Stimulated activated CD4-positive, alpha-beta T cell treated with anti-CD3 and anti-CD28 coated beads, Interleukin-1b, Interleukin-23, amount 100 ng/mL, for 1 hour (primary cell): ENCODE data around the gene TRIL.

Experiments
- DNase-seq, 2 donors: peaks; one replicate each; pipeline ENCODE4 v3.0.0-alpha.2; 2020; ENCODE audit warnings: low read depth in 2 of 2

Gene TRIL

DNA sequence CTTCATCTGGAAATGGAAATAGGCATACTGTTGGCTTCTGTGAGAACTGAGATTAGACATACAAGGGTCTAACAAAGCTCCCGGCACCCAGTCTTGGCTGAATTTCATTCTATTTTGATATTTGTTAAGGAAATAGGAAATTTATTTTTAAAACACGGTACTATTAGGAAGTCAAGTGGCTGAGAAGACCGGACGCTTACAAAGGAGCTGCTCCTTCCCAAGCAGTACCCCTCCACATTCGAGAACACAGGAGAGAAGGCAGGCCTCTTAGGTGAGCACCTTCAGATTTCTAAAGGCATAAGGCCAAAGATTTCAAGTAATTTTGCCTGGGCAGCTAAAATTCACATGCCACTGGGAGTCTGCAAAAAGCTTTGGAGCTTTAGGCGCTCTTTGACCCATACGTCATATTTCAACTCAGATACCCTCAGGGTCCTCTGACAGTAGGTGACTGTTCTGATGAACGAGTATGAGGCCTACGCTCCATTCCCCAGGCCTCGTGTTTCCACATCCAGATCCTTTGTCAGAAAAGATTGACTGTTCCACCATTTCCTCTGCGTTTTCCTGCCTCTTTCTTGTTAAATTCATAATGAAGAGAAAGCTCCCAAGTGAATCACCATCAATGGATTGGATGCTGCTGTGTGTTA, 17.3 kb downstream of the TRIL start:
- DNase-seq, result no peak

DNA sequence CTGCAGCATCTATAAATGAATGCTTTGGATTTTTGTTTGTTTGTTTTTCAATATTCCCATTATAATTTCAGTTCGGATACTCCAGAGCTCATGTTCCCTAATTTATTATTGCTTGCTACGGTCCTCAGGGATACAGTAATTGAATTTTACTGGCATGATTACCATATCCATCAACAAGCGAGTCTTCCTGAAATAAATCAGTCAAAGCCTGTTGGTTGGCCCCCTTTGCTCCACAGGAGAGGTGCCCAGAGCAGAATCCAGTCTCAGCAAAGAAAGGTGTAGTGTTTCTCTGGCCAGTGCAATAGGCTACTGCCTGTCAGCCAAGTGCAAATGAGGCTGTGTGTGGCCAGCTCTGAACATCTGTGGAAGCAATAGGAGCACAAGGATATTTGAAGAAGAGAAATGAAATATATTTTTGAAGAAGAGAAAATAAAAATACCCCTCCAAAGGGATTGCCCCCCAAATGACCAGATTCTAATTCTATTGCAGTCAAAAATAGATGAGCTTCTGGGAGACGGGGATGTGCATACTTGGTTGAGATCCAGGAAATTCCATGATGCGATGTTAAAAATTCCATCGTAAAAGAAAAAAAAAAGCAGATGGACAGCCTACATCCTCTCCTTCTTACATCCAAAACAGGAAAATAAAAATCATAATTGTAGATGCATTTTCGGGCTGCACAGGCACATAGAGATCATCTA, 18.1 kb downstream of the TRIL start:
- DNase-seq, result no peak

DNA sequence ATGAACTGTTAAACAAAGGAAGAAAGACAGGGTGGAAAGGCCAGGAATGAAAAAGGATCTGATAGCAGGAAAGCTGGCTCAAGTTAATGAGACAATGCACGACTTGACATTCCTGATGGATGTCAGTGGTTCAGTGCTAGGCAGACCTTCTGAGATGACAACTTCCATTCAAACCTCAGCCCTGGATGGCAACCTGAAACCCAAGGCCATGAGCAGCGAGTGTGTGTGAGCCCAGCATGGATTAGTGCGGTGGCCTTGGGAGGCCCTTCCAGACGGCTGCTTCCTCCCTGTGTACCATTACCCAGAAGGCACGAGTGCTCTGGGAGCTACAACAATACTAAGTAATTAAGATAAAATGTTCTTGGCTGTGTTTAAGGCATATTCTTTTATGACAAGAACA, 18.8 kb downstream of the TRIL start:
- DNase-seq, result no peak

DNA sequence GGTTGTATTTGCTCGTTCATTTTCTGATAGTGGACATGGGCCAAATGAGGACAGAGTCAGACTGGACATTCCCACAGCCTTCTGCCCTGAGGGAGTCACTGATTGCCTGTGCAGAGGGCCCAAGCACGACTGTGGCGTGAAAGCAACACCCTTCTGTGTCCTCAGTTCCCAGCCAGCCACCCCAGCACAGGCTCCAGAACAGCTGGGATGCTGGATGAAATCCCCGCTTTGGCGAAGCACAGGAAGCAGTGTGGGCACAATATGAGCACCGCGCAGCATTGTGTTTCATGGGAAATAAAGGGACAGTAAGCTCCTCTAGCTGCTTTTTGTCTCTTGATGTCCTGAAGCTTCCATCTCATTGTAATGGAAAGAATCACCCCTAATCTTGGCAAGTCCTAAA, 20.5 kb downstream of the TRIL start:
- DNase-seq, result no peak

DNA sequence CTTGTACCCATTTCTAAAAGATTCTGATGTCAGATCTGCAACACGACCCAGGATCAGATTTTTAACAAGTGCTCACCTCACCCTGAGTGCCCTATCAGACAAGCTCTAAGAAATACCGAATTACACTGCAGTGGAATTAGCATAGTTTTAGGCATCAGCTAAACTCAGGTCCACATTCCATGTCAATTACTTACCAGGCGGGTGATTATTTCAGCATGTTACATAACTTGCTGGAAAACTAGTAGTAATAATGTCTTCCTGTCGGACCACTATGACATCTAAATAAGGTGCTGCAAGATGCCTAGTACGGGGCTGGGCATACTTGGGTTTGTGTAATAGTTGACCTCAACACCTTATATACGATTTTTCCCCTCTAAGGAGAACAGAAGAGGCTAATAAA, 21.0 kb downstream of the TRIL start:
- no peak for DNase-seq

DNA sequence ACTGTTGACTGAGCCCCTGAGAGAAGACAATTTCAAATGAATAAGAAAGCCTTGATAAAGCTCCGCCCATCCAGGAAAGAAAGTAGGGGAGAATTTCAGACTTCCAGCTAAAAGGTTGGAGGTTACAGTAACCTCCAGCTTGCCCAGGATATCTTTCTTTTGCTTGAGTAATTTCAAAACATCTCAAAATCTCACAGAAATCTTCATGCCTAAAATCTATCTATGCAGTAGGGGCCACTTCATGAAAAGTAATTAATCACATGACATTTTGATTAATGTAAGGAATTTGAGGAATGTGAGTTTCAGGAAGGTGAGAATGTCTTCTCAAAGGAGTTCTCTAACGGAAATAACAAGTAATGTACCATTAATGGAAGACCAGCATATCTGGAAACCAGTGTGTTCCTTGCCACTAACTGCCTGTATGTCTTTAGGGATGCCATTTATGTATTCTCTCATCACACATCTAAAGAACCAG, 24.2 kb downstream of the TRIL start:
- no peak for DNase-seq

DNA sequence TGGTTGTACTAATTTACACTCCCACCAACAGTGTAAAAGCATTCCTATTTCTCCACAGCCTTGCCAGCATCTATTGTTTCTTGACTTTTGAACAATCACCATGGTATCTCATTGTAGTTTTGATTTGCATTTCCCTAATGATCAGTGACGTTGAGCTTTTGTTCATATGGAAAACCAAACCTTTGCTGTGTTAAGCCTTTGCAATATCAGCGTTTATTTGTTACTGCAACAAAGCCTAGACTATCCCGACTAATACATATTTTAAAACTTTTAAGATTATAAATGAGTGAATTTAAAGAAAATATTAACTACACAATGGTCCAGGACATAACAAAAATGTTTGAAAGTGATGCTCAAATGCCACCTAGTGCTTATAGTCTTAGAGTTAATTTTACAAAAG, 26.6 kb downstream of the TRIL start:
- no peak for DNase-seq

DNA sequence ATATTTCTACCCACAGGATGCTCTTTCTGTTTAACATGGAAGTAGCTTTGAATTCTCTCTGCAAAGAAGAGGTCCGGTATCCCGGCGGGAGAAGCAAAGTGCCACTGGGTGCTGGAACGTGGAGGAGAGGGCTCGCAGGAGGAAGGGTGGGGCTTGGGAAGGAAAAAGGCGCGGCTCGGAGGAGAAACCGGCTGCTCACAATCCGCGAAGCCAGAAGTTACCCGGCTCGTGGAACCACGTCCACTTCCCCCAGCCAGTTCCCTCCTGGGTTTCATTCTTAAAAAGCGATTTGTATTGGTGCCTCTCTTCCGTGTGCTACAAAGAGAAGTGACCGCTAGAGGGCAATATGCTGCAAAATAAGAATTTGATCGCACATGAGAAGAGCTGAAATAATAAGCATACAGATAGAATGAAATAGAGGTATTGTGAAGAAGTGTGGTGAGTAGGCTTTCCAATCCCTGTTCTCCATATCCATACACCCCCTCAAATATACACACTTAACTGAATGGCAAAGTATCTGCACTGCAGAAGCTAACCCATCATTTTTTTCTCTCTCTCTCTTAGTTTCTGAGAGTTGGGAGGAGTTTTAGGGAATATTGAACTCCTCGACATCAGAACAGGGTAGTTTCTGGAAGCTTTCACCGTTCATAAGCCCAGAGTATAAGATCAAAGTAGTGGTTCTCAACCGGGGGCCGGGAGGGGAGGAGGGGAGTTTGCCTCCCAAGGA, 31.1 kb downstream of the TRIL start:
- DNase-seq, result peak in 1 of 2 donors; percentile 5

DNA sequence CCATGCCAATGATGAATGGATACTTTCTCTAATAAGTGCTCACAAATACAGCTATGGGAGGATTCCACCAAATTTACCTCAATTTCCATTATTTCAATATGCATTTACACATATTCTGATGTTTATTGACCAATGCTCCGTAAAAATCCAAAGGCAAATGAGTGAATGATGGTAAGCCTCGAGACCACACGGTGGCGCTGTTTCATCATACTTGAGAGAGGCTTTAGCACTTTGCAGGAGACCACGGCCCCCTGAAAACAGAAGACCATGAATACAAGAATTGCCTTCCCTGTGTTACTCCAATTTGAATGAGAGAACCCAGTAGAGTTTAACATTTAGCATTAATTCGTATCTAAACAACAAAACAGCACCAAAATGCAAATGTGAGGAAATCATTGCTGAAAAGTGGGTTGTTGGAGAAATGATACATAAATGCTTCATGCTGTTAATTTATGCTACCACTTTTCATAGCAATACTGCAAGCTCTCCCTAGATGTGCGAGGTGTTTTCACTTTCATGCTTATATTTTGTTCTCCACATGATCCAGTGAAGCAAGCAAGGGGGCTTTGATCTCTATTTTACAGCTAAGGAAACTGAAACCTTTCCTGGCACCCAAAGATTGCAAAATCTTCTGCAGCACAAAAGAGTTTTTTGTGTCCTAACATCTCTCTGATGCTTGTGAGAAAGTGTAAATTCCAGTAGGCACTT, 35.4 kb downstream of the TRIL start:
- peak; percentile 14 to 27 for DNase-seq

DNA sequence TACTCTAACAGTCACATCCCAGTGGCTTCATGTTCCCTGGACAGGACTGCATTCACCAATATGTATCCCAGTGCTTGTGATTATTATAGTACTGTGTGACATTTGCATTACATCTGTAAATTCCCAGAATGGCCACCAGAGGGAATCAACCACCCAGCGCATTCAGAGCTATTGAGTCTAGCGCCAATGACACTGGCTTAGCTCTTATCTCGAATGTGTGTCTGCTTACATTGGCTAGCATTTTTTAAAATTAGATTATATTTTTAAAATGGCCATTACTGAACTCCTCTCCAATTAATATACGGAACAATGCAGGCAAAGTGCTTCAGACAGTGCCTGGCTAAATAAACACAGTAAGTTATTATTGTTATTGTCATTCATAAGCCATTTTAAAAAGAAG, 36.3 kb downstream of the TRIL start:
- no peak for DNase-seq

DNA sequence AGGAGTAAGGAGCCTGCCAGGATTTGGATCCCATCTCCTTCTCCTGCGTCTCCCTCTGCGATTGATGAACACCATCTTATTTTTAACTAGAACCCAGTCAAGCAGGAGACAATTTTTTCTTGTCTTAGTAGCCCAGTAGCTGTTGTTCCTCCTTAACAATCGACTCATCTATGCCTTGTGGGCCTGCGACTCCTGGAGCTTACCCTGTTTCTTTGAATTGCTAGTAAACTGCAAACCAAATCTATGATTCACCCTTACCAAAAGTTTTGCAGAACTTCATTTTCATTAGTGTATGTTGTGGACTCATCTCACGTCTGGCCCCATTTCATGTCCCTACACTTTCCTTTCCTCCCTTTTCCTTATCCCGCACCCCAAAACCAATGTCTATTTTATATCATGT, 37.7 kb downstream of the TRIL start:
- no peak for DNase-seq

DNA sequence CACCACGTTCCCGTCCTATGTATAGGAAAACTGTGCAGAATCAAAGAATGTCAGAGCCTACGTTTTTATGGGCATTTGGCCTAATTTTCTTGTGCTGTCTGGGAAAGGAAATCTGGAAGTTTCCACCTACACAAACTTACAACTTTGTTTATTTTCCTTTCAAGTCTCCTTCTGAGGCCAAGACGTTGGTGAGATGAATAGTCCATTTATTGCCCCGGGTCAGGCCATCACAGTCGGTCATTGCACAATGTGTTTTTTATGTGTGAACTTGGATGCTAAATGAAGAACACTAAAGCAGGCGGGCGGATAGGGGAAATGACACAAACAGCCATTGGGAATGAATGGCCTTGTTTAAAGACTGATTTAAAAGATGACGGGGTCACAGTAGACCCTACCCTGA, 38.6 kb downstream of the TRIL start:
- no peak for DNase-seq

DNA sequence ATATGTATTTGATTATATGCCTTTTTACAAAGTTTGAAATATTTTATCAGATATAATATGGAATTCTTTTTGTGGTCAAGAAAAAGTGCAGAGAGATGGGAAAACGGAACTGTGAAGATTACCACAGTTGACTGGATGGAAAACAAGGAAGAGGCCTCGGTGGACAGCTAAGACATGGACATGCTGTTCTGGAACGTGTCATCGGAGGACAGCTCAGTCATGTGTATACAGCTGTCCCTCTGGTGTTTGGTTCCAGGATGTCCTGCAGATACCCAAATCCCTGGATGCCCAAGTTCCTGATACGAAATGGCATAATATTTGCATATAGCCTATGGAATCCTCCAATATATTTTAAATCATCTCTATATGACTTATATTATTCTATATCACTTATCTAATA, 49.4 kb downstream of the TRIL start:
- DNase-seq, result no peak

DNA sequence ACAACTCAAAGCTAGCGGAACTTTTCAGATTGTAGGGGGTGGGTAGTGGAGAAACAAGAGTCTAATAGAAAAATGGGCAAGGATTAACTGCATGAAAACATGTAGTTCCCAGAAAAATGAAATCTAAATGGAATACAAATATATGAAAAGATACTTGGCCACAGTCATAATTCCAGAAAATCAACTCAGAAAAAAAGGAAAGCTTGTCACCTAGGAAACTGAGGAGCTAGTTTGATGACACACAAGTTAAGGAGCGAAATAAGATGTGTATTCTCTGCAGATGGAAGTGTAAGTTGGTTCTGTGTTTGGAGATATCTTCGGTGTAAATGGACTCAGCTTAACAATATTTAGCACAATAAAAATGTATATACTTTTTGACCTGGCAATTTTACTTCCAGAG, 52.7 kb downstream of the TRIL start:
- DNase-seq, result no peak

DNA sequence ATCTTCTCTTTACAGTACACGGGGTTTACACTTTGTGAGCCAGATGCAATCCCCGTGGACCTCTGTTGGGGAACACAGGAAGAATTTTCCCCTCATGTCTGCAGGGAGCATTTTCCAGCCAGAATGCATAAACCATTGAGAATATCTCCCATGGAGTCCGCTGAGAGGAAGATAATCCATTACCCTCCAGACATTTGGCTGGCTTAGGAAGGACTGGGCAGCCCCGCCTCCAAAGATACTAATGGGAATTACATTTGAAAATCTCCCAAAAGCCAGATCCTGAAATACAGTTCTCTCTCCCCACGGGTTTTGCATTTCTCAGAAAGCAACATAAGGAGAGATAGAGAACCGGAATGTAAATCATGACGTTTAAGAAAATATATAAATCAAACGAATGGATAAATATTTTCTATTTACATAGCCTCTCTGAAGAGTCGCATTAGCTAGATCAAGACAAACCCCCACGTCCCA, 53.5 kb downstream of the TRIL start:
- DNase-seq, result no peak

DNA sequence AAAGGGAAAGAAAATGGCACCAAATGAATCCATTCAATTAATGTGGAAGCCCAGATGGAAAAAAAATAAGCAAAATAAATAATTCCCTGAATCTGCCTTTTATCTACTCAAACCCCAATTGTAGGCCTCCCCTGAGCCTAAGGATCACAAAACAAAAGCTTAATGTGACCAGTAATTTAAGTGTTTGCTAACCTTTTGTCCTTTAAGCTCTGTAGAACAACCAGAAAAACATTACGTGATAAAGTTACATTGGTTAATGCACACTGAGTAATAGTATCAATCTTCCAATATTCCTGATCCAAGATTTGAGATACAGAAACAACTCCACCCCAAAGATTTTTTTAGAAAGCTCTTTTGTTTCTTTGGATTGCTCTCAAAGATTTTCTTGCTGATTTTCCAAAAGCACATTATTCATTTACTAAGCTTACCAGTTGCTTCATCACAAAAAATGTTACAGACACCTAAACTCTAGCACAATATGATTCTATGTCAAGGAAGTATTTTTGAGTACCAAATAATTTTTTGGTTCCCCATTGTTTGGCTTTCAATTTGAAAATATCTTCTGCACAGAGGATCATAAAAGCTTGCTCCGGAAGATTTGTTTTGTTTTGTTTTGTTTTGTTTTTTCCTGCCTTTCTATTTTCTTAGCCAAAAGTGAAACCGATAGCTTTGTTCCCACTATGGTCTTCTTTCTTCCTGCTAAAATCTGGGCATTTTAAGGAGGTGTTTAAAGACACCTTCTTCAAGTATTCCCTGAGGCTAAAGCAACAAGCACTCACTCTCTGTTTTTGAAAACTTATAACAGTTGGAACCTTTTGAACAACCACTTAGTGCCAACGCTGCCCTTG, 54.2 kb downstream of the TRIL start:
- no peak for DNase-seq
